NCI-H524 treated with DMSO at 0.1 percent for 48 hours (cell line): ENCODE data around the gene MYO3B.

Experiments used
- DNase-seq: peaks from one replicate; lab custom pipeline; 2025; lab: John Stamatoyannopoulos, UW

The MYO3B gene

DNA sequence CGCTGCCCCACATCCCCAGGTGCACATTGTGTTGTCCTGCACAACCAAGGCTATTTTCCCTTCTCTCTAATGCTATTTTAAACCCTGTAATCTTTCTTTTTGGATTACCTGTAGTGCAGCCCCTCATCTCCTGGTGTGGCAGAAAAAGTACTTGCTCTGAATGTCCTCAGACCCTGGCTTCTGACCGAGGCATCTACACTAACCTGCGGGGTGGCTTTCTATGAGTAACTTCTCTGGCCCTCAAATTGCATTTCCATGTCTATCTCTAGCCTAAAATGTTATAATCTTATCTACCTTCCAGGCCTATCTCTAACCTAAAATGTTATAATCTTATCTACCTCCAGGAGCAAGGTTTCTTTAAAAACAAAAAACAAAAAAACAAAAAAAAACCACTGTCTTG lies 519.0 kb downstream of the MYO3B start:
- DNase-seq = no peak

- no peak for DNase-seq
Measured at GRCh38 chr2:170701011-170701410, 523.1 kb downstream of the MYO3B start.

- no peak for DNase-seq
Measured at GRCh38 chr2:170703776-170704476, 526.0 kb downstream of the MYO3B start.
